HCT116 (cell line): Measurements from ENCODE around the gene PDLIM7. TPM values are rescaled to one million over a fixed set of nuclear protein-coding genes. Genes with fewer than 3 reads are reported as not detected.

Experiments used
- ATAC-seq: fragments of 200-7000 bp; cut with Tn5 transposase; 2 replicates; pipeline ENCODE4 v1.9.1; 2020; ENCODE audit warnings: mild to moderate bottlenecking, moderate library complexity
- BruUV-seq: library from RNA; stranded (reverse); fragments of 400-500 nt; replicated peaks from 2 replicates; lab custom pipeline; 2021; lab: Mats Ljungman, UMichigan
- CTCF ChIA-PET: fragments of 300-600 bp; sonication (Branson Sonifier 250); formaldehyde crosslinking; loops from one replicate; lab custom pipeline; 2021; ENCODE audit warnings: antibody characterized with exemption; lab: Charles Lee
- POLR2A ChIA-PET: fragments of 300-600, 350-600 bp; sonication (Branson Sonifier 250); formaldehyde crosslinking; loops from one replicate; lab custom pipeline; 2021; ENCODE audit warnings: antibody characterized with exemption; lab: Charles Lee
- RAD21 ChIA-PET, 2 experiments: fragments of 300-600 bp; sonication (Branson Sonifier 250); formaldehyde crosslinking; loops; one replicate each; lab custom pipeline; 2023; ENCODE audit warnings: low total read pairs in 2 of 2; ENCODE audit not compliant: uncharacterized antibody in 2 of 2, unreplicated experiment in 2 of 2, low non-redundant PET in 1 of 2; lab: Charles Lee
- DNase-seq: peaks from one replicate; pipeline ENCODE4 v3.0.0-alpha.2; 2010; ENCODE audit warnings: low read depth, low spot score
- H2AFZ ChIP-seq: fragments of 200-600 bp; shearing (Covaris generic), sonication (generic); 2 replicates; pipeline ENCODE4 v1.6.1; 2017; ENCODE audit warnings: low read depth, mixed run types, mixed read lengths, antibody characterized with exemption, low read length; ENCODE audit not compliant: poor library complexity, severe bottlenecking
- H3K27ac ChIP-seq: 2 replicates; pipeline ENCODE4 v1.5.1; 2012; ENCODE audit warnings: low read depth, low read length
- H3K27me3 ChIP-seq: fragments of 200-600 bp; sonication (generic); 2 replicates; pipeline ENCODE4 v1.6.1; 2016; ENCODE audit warnings: mixed run types, low read length, mixed read lengths; ENCODE audit not compliant: insufficient read depth
- H3K36me3 ChIP-seq, 2 experiments: fragments of 200-500 bp in 1 of 2; fragments of 200-600 bp in 1 of 2; sonication (Bioruptor generic) in 1 of 2; sonication (generic) in 1 of 2; 2 replicates each; pipeline versions ENCODE4 v1.5.1 to v1.6.1; 2014 to 2016; ENCODE audit warnings: low read length in 2 of 2, inconsistent platforms in 1 of 2, mixed read lengths in 1 of 2, mixed run types in 1 of 2; ENCODE audit not compliant: insufficient read depth in 2 of 2, control insufficient read depth in 1 of 2
- H3K4me1 ChIP-seq, 2 experiments: fragments of 200-600 bp in 1 of 2; sonication (generic) in 1 of 2; 2 replicates each; pipeline versions ENCODE4 v1.5.1 to v1.6.1; 2012 to 2017; ENCODE audit warnings: low read length in 2 of 2, inconsistent platforms in 1 of 2, mild to moderate bottlenecking in 1 of 2, mixed read lengths in 1 of 2, mixed run types in 1 of 2, moderate library complexity in 1 of 2; ENCODE audit not compliant: insufficient read depth in 2 of 2, control insufficient read depth in 1 of 2
- H3K4me2 ChIP-seq: fragments of 200-600 bp; sonication (generic); 2 replicates; pipeline ENCODE4 v1.6.1; 2017; ENCODE audit warnings: mixed run types, low read length, mixed read lengths
- H3K4me3 ChIP-seq, 2 experiments: fragments of 200-600 bp in 1 of 2; sonication (generic) in 1 of 2; replicated peaks in 1 of 2; 2 replicates each; pipeline ENCODE4 v1.5.1; 2011 to 2016; ENCODE audit warnings: low read length in 2 of 2, control low read depth in 1 of 2, low read depth in 1 of 2, mild to moderate bottlenecking in 1 of 2, mixed read lengths in 1 of 2, mixed run types in 1 of 2
- H3K79me2 ChIP-seq: fragments of 200-600 bp; sonication (generic); 2 replicates; pipeline ENCODE4 v1.6.1; 2017; ENCODE audit warnings: mild to moderate bottlenecking, mixed run types, low read length, moderate library complexity, mixed read lengths; ENCODE audit not compliant: insufficient read depth
- H3K9ac ChIP-seq: fragments of 200-600 bp; sonication (generic); 2 replicates; pipeline ENCODE4 v1.6.1; 2016; ENCODE audit warnings: low read length, mixed read lengths
- H3K9me2 ChIP-seq: fragments of 200-600 bp; sonication (generic), shearing (Covaris generic); 2 replicates; pipeline ENCODE4 v1.6.1; 2017; ENCODE audit warnings: mixed run types, mild to moderate bottlenecking, moderate library complexity; ENCODE audit not compliant: insufficient read depth
- H3K9me3 ChIP-seq, 2 experiments: fragments of 200-500 bp in 1 of 2; fragments of 200-600 bp in 1 of 2; sonication (Bioruptor generic) in 1 of 2; sonication (generic) in 1 of 2; 2 replicates each; pipeline ENCODE4 v1.6.1; 2014 to 2017; ENCODE audit warnings: low read length in 2 of 2, mixed read lengths in 2 of 2, inconsistent platforms in 1 of 2, low read depth in 1 of 2, mild to moderate bottlenecking in 1 of 2, mixed run types in 1 of 2, moderate library complexity in 1 of 2; ENCODE audit not compliant: control insufficient read depth in 1 of 2, insufficient read depth in 1 of 2
- H4K20me1 ChIP-seq: fragments of 200-600 bp; sonication (generic), shearing (Covaris generic); 2 replicates; pipeline ENCODE4 v1.6.1; 2017; ENCODE audit warnings: mixed run types, mild to moderate bottlenecking, moderate library complexity; ENCODE audit not compliant: insufficient read depth
- CBX3 ChIP-seq: IDR thresholded peaks from 2 replicates; pipeline ENCODE4 v1.6.1; 2012; ENCODE audit warnings: low read depth
- CEBPB ChIP-seq: IDR thresholded peaks from 2 replicates; pipeline ENCODE4 v1.6.1; 2012; ENCODE audit warnings: low read depth
- EGR1 ChIP-seq: IDR thresholded peaks from 2 replicates; pipeline ENCODE4 v1.6.1; 2012; ENCODE audit warnings: low read depth
- ELF1 ChIP-seq: IDR thresholded peaks from 2 replicates; pipeline ENCODE4 v1.6.1; 2012; ENCODE audit warnings: low read depth, borderline replicate concordance
- EZH2 ChIP-seq: fragments of 200-600 bp; sonication (generic); IDR thresholded peaks from 2 replicates; pipeline ENCODE4 v1.6.1; 2017; ENCODE audit warnings: antibody characterized with exemption, mixed run types
- EZH2phosphoT487 ChIP-seq: fragments of 200-600 bp; IDR thresholded peaks from 2 replicates; pipeline ENCODE4 v1.6.1; 2018; ENCODE audit warnings: antibody characterized with exemption, borderline replicate concordance
- POLR2AphosphoS5 ChIP-seq: IDR thresholded peaks from 2 replicates; pipeline ENCODE4 v1.6.1; 2011; ENCODE audit warnings: mild to moderate bottlenecking, low read depth, low read length, moderate library complexity
- REST ChIP-seq: IDR thresholded peaks from 2 replicates; pipeline ENCODE4 v1.6.1; 2012; ENCODE audit warnings: low read depth
- SIN3A ChIP-seq: IDR thresholded peaks from 2 replicates; pipeline ENCODE4 v1.6.1; 2012; ENCODE audit warnings: low read depth
- SRF ChIP-seq: IDR thresholded peaks from 2 replicates; pipeline ENCODE4 v1.6.1; 2012; ENCODE audit warnings: low read depth
- TCF7L2 ChIP-seq: IDR thresholded peaks from 2 replicates; pipeline ENCODE4 v1.7.0; 2011; ENCODE audit warnings: borderline replicate concordance, inconsistent platforms; ENCODE audit not compliant: insufficient read depth, insufficient read length; ENCODE audit errors: extremely low read depth
- intact Hi-C: fragments of 100-400 bp; cut with micrococcal nuclease; formaldehyde crosslinking; loops from 2 replicates; pipeline ENCODE4 v1.10.0; 2022
- total RNA-seq: library from RNA; stranded (reverse); gene quantifications from one replicate; pipeline ENCODE4 v1.2.1, GENCODE V29; 2021; ENCODE audit not compliant: unreplicated experiment

Gene PDLIM7
- total RNA-seq, 1 experiment from 2014 or later: 153 TPM

GRCh38 chr5:177509381-177509951, 12.1 kb upstream of the PDLIM7 start, which contains the start of gene DOK3 (continued):
- TF ChIP-seq TCF7L2: no peak
- TF ChIP-seq SRF: no peak
- TF ChIP-seq SIN3A: no peak
- no peak for TF ChIP-seq EZH2
- TF ChIP-seq, all 23 proteins: peak for 0

GRCh38 chr5:177508837-177509236, 11.4 kb upstream of the PDLIM7 start:
- H4K20me1 ChIP-seq: no peaks in the 10 kb centered on the region
- peaks cover 17 to 32% of the 10 kb centered on the region in 2 experiments; a peak in 3 of 4 replicates for H3K36me3 ChIP-seq
- no peaks in the 10 kb centered on the region for H3K9me2 ChIP-seq
- no peak overlapping the region for H3K4me3 ChIP-seq
- no peak overlapping the region for H3K9ac ChIP-seq
- no peak overlapping the region for H2AFZ ChIP-seq
- CTCF ChIA-PET: interaction anchor here (0.9 to 1.0 kb wide), 2 partner anchors 11 to 105 kb away, joined by 3 read pairs; partner anchors contain the start of gene PDLIM7
- ATAC-seq (no peak), DNase-seq (no peak)
- intact Hi-C loops: no loop called here
- TF ChIP-seq EGR1 (no peak), ELF1 (no peak), POLR2AphosphoS5 (no peak), CEBPB (no peak), EZH2 (no peak), EZH2phosphoT487 (no peak), CBX3 (no peak), REST (no peak), SIN3A (no peak)
- no peak overlapping the region for H3K27ac ChIP-seq
- H3K9me3 ChIP-seq: no peaks in the 10 kb centered on the region
- H3K4me2 ChIP-seq: no peak overlapping the region
- BruUV-seq: no TSS peak
- peaks cover under 1% of the 10 kb centered on the region; the same call in 1 of the 2 replicates for H3K79me2 ChIP-seq
- RAD21 ChIA-PET: no interaction called here
- POLR2A ChIA-PET: no interaction called here
- no peaks in the 10 kb centered on the region for H3K27me3 ChIP-seq
- H3K4me1 ChIP-seq: no peaks in the 10 kb centered on the region
